A549 (cell line): ENCODE data around the gene F13B. TPM values are rescaled to one million over a fixed set of nuclear protein-coding genes. Genes with fewer than 3 reads are reported as not detected.

Experiments used
- ATAC-seq, 2 experiments: fragments of 200-7000 bp in 1 of 2; fragments of >200 bp in 1 of 2; cut with Nextera tagmentation in 1 of 2; cut with Tn5 transposase in 1 of 2; 3 replicates each; pipeline versions ENCODE4 v1.8.0 to v1.9.1; 2018 to 2020; ENCODE audit warnings: mild to moderate bottlenecking in 1 of 2, moderate library complexity in 1 of 2
- CTCF ChIA-PET: fragments of 300-600 bp; sonication (Branson Sonifier 250); formaldehyde crosslinking; extraction: SDS; loops from one replicate; lab custom pipeline; 2021; ENCODE audit warnings: antibody characterized with exemption, inconsistent platforms; lab: Yijun Ruan, JAX
- POLR2A ChIA-PET: fragments of 350-600 bp; formaldehyde crosslinking; extraction: SDS; loops from one replicate; lab custom pipeline; 2021; ENCODE audit warnings: antibody characterized with exemption, inconsistent platforms; lab: Yijun Ruan, JAX
- DNase-seq, 2 experiments: peaks; one replicate each; pipeline versions ENCODE4 v3.0.0 to v3.0.0-alpha.2; 2011 to 2016; ENCODE audit warnings: low read depth in 1 of 2, low spot score in 1 of 2
- FAIRE-seq: peaks from 2 replicates; lab custom pipeline; 2011; peaks lifted over from hg19 to GRCh38; lab: Jason Lieb, UNC
- H3K27ac ChIP-seq, 2 experiments: fragments of >200 bp; sonication (Bioruptor Twin); formaldehyde crosslinking; 3 replicates each; pipeline ENCODE4 v1.5.1; 2016 to 2017
- H3K4me1 ChIP-seq: fragments of >200 bp; sonication (Bioruptor Twin); formaldehyde crosslinking; 3 replicates; pipeline ENCODE4 v1.6.1; 2016
- H3K4me2 ChIP-seq: fragments of >200 bp; sonication (Bioruptor Twin); formaldehyde crosslinking; 3 replicates; pipeline ENCODE4 v1.6.1; 2016
- H3K4me3 ChIP-seq: fragments of >200 bp; sonication (Bioruptor Twin); formaldehyde crosslinking; 3 replicates; pipeline ENCODE4 v1.5.1; 2016
- H3K9me3 ChIP-seq: fragments of >200 bp; sonication (Bioruptor Twin); formaldehyde crosslinking; 3 replicates; pipeline ENCODE4 v1.6.1; 2016
- BHLHE40 ChIP-seq: IDR thresholded peaks from 2 replicates; pipeline ENCODE4 v1.6.1; 2012; ENCODE audit warnings: low read depth, low read length, inconsistent platforms
- CBX2 ChIP-seq: fragments of 200-600 bp; sonication (generic); IDR thresholded peaks from 2 replicates; pipeline ENCODE4 v1.6.1; 2016; ENCODE audit warnings: low read depth, mild to moderate bottlenecking, borderline replicate concordance
- CHD2 ChIP-seq: fragments of 150-350 bp; IDR thresholded peaks from 2 replicates; pipeline ENCODE4 v1.6.1; 2014; ENCODE audit warnings: low read length; ENCODE audit not compliant: partially characterized antibody
- CTCF ChIP-seq: fragments of >200 bp; sonication (Bioruptor Twin); formaldehyde crosslinking; IDR thresholded peaks from 3 replicates; pipeline ENCODE4 v1.5.1; 2016
- EHF ChIP-seq: fragments of 250-450 bp; sonication (Bioruptor Pico); IDR thresholded peaks from 2 replicates; pipeline ENCODE4 v1.5.0; 2020; ENCODE audit warnings: mild to moderate bottlenecking
- ELK1 ChIP-seq: fragments of 150-350 bp; IDR thresholded peaks from 2 replicates; pipeline ENCODE4 v1.6.1; 2014; ENCODE audit warnings: low read depth, mild to moderate bottlenecking, low read length
- HDAC2 ChIP-seq: fragments of 200-600 bp; sonication (generic); IDR thresholded peaks from 2 replicates; pipeline ENCODE4 v1.6.1; 2016
- HMGXB4 ChIP-seq: fragments of 250-450 bp; sonication (Bioruptor Pico); IDR thresholded peaks from 2 replicates; pipeline ENCODE4 v1.5.0; 2021; ENCODE audit warnings: mild to moderate bottlenecking, moderate library complexity, borderline replicate concordance
- HOXA7 ChIP-seq: fragments of 250-450 bp; sonication (Bioruptor Pico); IDR thresholded peaks from 2 replicates; pipeline ENCODE4 v1.5.0; 2020; ENCODE audit warnings: mild to moderate bottlenecking, moderate library complexity
- HOXB13 ChIP-seq: fragments of 250-450 bp; sonication (Bioruptor Pico); IDR thresholded peaks from 2 replicates; pipeline ENCODE4 v1.5.0; 2020; ENCODE audit warnings: low read depth, mild to moderate bottlenecking, moderate library complexity
- JUN ChIP-seq, 2 experiments: fragments of >200 bp; sonication (Bioruptor Twin); formaldehyde crosslinking; IDR thresholded peaks; 2 replicates in 1 of 2; 3 replicates in 1 of 2; pipeline ENCODE4 v1.6.1; 2016 to 2017
- JUNB ChIP-seq: fragments of >200 bp; sonication (Bioruptor Twin); formaldehyde crosslinking; IDR thresholded peaks from 2 replicates; pipeline ENCODE4 v1.6.1; 2016
- NFE2L2 ChIP-seq: fragments of 150-350 bp; conservative IDR thresholded peaks from 2 replicates; pipeline ENCODE4 v1.6.1; 2014; ENCODE audit warnings: low read length
- POLR2A ChIP-seq: IDR thresholded peaks from 2 replicates; pipeline ENCODE4 v1.6.1; 2012; ENCODE audit warnings: mild to moderate bottlenecking, low read length
- POLR2AphosphoS2 ChIP-seq: conservative IDR thresholded peaks from 2 replicates; pipeline ENCODE4 v1.6.1; 2012; ENCODE audit warnings: low read length, improper control_type of control experiment, inconsistent platforms
- REST ChIP-seq: fragments of 200-600 bp; sonication (generic); IDR thresholded peaks from 2 replicates; pipeline ENCODE4 v1.6.1; 2016; ENCODE audit warnings: antibody characterized with exemption, mild to moderate bottlenecking, moderate library complexity
- TP53 ChIP-seq: fragments of 250-450 bp; sonication (Bioruptor Pico); IDR thresholded peaks from 2 replicates; pipeline ENCODE4 v1.5.0; 2021; ENCODE audit warnings: mild to moderate bottlenecking, moderate library complexity
- ZFP36 ChIP-seq: fragments of 450-650 bp; IDR thresholded peaks from 2 replicates; pipeline ENCODE4 v1.6.1; 2014; ENCODE audit warnings: borderline replicate concordance; ENCODE audit not compliant: partially characterized antibody
- ZNF302 ChIP-seq: fragments of 250-450 bp; sonication (Bioruptor Pico); IDR thresholded peaks from 2 replicates; pipeline ENCODE4 v1.9.0; 2021; ENCODE audit warnings: inconsistent platforms, mild to moderate bottlenecking, moderate library complexity
- WGBS: methylation state at CpG from one replicate; pipeline ENCODE4 v1.1.6; 2017; ENCODE audit errors: missing lambda C conversion rate; 5-methylcytosine and 5-hydroxymethylcytosine counted together
- polyA plus RNA-seq, 4 experiments: library from polyadenylated mRNA; depleted of rRNA in 3 of 4; stranded (reverse); fragments of >200 nt; fragmentation: RNase III in 1 of 4; extraction: RNeasy Plus Mini Kit Qiagen cat#74134 plus additional on column Dnase treatment in 1 of 4; gene quantifications; 2 replicates in 3 of 4; 3 replicates in 1 of 4; pipeline ENCODE4 v1.2.3, GENCODE V29; 2011 to 2017

Gene F13B
- polyA plus RNA-seq, 2 of the 4 experiments (the other 2 are of a cell fraction) = 0.19 to 0.75 TPM

- no peak for TF ChIP-seq HMGXB4
- TF ChIP-seq CBX2 = no peak
- TF ChIP-seq CHD2 = no peak
- no peak for TF ChIP-seq CTCF
- no peak for TF ChIP-seq EHF (CRISPR knock-in tag)
- TF ChIP-seq POLR2A = no peak
- no peak for TF ChIP-seq HDAC2
- no peak for TF ChIP-seq HOXA7 (CRISPR knock-in tag)
- no peak for TF ChIP-seq BHLHE40
- H3K4me2 ChIP-seq = peak overlapping the region; percentile 43; the same call in 1 of the 3 replicates
- no peak overlapping the region; a peak in 1 of 6 replicates for H3K27ac ChIP-seq
- DNase-seq (no peak), ATAC-seq (no peak), FAIRE-seq (no peak)
- peaks cover 18% of the 10 kb centered on the region; the same call in 2 of the 3 replicates for H3K4me1 ChIP-seq
- no peak overlapping the region for H3K4me3 ChIP-seq
- 73% methylated on average over 7 of the region's 7 CpGs for WGBS
- ChIA-PET CTCF (no interaction called here), POLR2A (no interaction called here)
- H3K9me3 ChIP-seq = no peaks in the 10 kb centered on the region
Observed at GRCh38 chr1:197041486-197042353, 25.3 kb downstream of the F13B start.

- H3K4me1 ChIP-seq = peaks cover 19% of the 10 kb centered on the region
- H3K4me3 ChIP-seq = no peak overlapping the region
- ATAC-seq (no peak), DNase-seq (no peak), FAIRE-seq (no peak)
- WGBS = 91% methylated on average over 3 of the region's 3 CpGs
- H3K9me3 ChIP-seq = no peaks in the 10 kb centered on the region
- POLR2A ChIA-PET = no interaction called here
- no peak for TF ChIP-seq POLR2AphosphoS2
- no peak for TF ChIP-seq JUNB
- no peak for TF ChIP-seq ZNF302
- no peak for TF ChIP-seq TP53 (CRISPR knock-in tag)
- TF ChIP-seq NFE2L2 = no peak
- TF ChIP-seq HOXB13 (CRISPR knock-in tag) = no peak
- TF ChIP-seq CTCF = no peak
- no peak for TF ChIP-seq ELK1
- no peak for TF ChIP-seq ZFP36
- TF ChIP-seq REST = no peak
- no peak for TF ChIP-seq JUN (IDR thresholded peaks at IDR 0.05)
- no peak overlapping the region for H3K4me2 ChIP-seq
- no peak overlapping the region for H3K27ac ChIP-seq
- CTCF ChIA-PET = no interaction called here
Observed at GRCh38 chr1:197036861-197037260, 30.2 kb downstream of the F13B start.
